ENCODE data around the gene CD274.

DNA sequence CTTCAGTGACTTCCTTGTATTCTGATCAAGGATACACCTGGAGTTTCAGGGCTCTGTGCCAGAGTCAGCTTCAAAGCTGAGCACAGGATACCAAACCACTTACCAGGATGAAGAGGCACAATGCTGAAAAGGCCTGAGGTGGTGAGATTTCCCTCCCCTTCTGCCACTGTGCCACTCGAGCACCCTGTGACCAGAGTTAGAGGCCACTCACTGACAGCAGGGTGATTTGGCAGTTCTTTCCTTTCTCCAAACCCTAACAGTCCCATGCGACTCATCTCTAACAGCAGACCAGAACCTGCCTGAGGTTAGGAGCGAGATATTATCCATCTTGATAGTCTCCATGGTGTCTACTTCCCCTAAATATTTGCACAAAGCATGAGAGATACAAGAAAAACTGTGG is 14.4 kb upstream of the CD274 start:
- TF ChIP-seq, protein P1, sequence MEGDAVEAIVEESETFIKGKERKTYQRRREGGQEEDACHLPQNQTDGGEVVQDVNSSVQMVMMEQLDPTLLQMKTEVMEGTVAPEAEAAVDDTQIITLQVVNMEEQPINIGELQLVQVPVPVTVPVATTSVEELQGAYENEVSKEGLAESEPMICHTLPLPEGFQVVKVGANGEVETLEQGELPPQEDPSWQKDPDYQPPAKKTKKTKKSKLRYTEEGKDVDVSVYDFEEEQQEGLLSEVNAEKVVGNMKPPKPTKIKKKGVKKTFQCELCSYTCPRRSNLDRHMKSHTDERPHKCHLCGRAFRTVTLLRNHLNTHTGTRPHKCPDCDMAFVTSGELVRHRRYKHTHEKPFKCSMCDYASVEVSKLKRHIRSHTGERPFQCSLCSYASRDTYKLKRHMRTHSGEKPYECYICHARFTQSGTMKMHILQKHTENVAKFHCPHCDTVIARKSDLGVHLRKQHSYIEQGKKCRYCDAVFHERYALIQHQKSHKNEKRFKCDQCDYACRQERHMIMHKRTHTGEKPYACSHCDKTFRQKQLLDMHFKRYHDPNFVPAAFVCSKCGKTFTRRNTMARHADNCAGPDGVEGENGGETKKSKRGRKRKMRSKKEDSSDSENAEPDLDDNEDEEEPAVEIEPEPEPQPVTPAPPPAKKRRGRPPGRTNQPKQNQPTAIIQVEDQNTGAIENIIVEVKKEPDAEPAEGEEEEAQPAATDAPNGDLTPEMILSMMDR (IDR thresholded peaks at IDR 0.05), result no peak
- TF ChIP-seq POLR2A (IDR thresholded peaks at IDR 0.05), result no peak

Measured in heart left ventricle (tissue), 13 donors.